SIG-M5 (cell line): ENCODE data around the gene THG1L.
"Not testable (repeated sequence)": the region's sequence is repeated elsewhere in the genome, so short reads cannot be mapped to it uniquely, and the experiment has no call there.

Experiments
- DNase-seq: peaks from one replicate; lab custom pipeline; 2025; lab: John Stamatoyannopoulos, UW

THG1L gene

GRCh38 chr5:157727858-157728257 is 3.4 kb upstream of the THG1L start:
- DNase-seq, result not testable (repeated sequence)

- no peak for DNase-seq
These were observed 1.4 kb upstream of the THG1L start for GRCh38 chr5:157729858-157730257.

DNA sequence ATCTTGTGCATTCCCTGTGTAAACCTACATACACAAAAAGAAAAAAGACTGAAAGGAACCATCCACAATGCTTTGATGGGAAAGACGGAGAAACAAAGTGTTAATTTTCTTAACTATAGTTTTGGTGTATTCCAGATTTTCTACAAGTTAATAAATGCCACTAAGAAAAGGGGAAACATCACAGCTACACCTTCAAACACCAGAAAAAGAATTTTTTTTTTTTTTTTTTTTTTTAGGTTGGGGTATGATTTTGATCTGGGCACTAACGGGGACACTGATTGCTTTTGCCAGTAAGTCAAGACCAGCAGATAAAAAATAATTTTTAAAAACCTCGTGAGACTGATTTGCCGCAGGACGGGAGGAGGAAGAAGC is 334 bp upstream of the THG1L start:
- DNase-seq, result no peak

DNA sequence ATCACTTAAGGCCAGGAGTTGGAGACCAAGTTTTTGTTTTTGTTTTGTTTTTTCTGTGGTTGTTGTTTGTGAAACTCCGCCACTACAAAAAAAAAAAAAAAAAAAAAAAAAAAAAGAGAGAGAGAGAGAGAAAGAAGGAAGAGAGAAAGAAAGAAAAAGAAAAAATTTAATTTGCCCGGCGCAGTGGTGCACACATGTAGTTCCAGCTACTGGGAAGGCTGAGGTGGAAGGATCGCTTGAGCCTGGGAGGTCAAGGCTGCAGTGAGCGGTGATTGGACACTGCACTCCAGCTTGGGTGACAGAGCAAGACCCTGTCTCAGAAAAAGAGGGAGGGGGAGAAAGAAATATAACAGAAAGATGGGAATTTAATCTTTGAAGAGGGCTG is 902 bp downstream of the THG1L start:
- DNase-seq, result no peak

- no peak for DNase-seq
These were observed 1.5 kb downstream of the THG1L start for GRCh38 chr5:157732596-157733262.

DNA sequence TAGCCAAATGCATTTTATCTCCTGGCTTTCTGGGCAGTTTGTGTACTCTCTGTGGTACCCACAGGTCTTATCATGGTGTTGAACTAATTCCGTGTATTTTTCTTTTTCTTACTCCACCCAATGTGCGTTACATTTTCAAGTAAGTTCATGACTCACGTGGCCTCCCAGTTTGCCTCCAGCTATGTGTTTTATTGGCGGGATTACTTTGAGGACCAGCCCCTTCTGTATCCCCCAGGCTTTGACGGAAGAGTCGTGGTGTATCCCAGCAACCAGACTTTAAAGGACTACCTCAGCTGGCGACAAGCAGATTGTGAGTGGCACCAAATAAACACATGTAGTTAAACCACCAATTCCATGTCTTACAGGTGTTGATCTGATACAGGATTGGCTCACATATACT is 3.2 kb downstream of the THG1L start:
- no peak for DNase-seq

- DNase-seq, result no peak
These were observed 4.8 kb downstream of the THG1L start for GRCh38 chr5:157735991-157736390.

- no peak for DNase-seq
These were observed 8.4 kb downstream of the THG1L start for GRCh38 chr5:157739388-157740228.

DNA sequence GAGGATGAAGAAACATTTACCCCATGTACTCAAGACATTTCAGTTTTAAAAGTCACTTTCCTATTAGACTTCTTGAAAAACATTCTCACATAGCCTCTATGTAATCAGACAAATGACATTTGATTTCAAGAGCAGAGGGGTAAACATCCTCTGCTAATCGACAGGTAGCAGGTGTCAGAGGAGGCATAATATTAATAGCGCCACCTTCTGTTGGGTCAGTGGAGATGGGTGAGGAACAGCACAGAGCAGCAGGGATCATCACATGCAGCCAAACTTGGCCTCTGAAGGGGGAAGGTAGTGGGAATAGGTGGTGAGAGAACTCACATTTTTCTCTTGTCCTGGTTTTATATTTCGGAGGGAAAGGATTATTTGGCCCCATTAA is 9.0 kb downstream of the THG1L start:
- no peak for DNase-seq

GRCh38 chr5:157741131-157741530 is 9.9 kb downstream of the THG1L start:
- no peak for DNase-seq

DNA sequence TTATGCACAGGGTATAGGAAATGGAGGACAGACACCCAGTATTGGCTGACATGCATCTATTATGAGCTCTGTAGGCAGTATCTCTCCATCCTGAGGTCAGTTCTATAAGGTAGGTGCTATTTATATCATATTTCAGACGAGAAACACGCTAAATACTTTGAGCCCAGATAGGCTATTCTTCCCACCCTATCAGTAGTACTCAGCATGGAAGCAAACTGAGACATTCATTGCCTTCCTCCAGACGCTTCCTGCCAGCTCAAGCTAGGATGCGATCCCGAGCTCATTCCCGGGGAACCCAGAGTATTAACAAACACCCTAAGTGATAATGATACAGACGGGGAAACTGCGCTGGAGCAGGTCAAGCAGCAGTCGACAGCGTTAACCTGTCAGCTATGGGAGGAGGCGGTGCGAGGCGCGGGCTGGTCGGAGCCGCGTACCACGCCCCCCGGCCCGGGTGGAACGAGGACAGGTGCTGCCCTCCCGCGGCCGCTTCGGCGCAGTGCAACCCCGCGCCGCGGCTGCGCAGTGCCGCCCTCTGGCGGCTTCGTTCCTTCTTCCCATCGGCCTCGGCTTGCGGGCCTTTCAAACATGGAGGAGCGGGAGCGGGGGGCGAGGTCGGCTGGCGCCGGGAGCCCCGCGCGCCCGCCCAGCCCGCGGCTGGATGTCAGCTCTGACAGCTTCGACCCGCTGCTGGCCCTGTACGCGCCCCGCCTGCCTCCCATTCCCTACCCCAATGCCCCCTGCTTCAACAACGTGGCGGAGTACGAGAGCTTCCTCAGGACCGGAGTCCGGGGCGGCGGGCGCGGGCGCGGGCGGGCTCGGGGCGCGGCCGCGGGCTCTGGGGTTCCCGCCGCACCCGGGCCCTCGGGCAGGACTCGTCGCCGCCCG is 12.2 kb downstream of the THG1L start, which contains the start of gene LSM11:
Gene LSM11, plus strand, starts transcription at position 550 of the 888 bp plus-strand sequence. Its CDS starts 39 bp downstream, at position 589.
- no peak for DNase-seq

GRCh38 chr5:157744051-157745011 is 13.1 kb downstream of the THG1L start:
- DNase-seq, result no peak

GRCh38 chr5:157745041-157745456 is 13.8 kb downstream of the THG1L start:
- no peak for DNase-seq

- DNase-seq, result no peak
These were observed 16.0 kb downstream of the THG1L start for GRCh38 chr5:157747173-157747740.

DNA sequence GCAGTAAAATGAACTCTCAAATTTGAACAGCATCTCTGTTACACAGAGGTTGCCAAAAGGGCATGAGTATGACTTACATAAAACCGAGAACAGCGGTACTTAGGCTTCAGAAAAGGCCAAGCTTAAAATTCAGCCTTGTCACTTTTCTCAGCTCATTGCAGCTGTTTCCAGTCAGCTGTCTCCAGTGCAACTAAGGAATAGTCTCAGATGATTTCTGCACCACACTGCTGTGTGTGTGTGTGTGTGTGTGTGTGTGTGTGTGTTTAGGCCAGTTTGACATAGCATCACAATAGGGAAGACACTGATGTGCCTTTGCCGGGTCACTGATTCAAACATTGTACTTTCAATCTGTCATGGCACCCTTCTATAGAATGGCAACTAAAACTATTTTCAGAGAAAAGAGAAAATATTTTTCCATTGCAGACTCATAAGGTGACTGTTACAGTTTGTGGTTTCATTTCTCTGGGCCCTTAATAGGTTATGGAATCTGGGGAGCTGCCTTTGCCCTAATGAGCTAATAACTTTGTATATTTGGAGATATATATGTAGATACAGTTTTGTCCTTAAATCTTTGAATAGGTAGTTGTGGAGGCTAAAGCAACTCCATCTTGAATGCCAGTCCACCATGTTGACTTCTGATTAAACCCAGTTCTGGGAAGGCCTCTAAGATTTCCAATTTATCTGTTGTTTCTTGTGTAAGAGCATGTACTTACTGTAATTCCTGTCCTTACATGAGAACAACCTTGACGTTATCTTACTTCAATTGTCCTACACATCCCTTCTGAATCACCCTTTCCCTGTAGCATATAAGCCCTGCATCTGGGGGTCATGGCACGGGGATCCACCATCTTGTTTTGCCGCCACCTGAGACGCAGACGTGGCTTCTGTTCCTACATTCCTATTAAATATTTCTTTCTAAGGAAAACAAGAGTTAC is 16.8 kb downstream of the THG1L start:
- no peak for DNase-seq

DNA sequence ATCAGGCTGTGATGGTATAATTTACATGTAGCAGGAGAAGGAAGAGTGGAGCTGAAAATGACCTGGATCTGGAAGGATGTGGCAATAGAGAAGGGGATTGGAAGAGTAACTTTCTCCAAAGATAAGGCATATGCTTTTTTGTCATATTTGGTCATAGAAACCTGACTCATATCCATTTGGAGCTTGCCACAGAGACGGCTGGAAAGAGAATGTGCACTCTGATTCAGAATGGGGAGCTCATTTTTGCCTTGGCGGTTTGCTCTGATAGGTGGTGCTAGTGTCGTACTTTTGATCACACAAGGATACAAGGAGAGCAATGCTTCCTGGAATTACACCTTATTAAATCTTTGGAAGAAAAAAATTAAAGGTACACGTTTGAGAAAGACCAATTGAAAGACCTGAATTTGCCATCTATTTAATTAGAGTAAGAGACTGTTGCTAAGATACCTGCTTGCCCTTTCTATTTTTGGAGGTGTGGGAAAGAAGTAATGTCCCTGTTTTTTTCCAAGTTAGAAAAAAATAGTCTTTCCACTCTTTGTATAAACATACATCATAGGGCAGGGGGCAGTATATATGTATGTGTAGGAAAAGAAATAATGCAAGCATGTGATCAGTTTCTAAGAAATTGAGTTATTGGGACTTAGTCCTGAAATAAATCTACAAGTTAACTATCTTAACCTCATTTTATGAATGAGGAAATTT is 17.7 kb downstream of the THG1L start:
- DNase-seq, result no peak

DNA sequence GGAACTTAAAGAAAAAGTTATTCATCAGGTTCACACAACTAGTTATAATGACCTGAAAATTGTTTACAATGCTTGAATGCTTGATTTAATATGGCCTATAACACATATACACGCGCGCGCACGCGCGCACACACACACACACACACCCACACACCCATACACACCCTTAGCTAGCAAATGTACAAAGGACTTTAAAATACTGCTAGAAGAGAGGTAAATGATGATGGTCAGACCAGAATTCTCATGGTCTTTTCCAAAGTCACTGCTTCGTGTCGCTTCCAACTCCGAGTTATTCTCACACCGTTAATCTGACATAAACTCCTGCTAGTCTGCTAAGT is 18.2 kb downstream of the THG1L start:
- DNase-seq, result no peak

- DNase-seq, result no peak
These were observed 19.1 kb downstream of the THG1L start for GRCh38 chr5:157750320-157750719.

DNA sequence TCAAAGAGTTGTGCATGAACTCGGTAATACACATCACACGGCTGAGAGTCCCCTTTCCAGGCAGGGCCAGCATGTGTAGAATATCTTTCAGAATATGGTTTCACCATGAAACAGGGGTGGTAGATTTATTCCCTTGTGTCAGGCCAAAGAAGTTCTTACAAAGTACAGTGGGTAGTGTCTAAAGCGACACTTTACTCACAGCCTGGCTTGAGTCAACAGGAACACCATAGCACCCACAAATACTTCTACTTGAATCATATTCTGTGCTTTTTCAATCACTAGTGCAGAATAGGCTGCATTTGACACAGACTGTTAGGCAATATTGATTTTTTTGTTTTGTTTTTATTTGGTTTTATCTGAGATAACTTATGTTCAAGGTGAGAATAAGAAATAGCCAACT is 24.9 kb downstream of the THG1L start:
- no peak for DNase-seq
